GM21423 (cell line): ENCODE data around the gene RNF4.
A peak's percentile ranks its signal among the peaks of the same experiment; 100 is the strongest.
"Not testable (repeated sequence)": the region's sequence is repeated elsewhere in the genome, so short reads cannot be mapped to it uniquely, and the experiment has no call there.

ENCODE experiments used
- ATAC-seq: cut with Tn5 transposase; IDR thresholded peaks from one replicate; pipeline ENCODE4 v1.9.1; 2021; ENCODE audit warnings: mild to moderate bottlenecking, moderate library complexity; ENCODE audit not compliant: unreplicated experiment

The RNF4 gene

GRCh38 chr4:2457481-2458295, 11.2 kb upstream of the RNF4 start:
- ATAC-seq = no peak

- no peak for ATAC-seq
Measured at GRCh38 chr4:2458546-2459491, 10.1 kb upstream of the RNF4 start.

GRCh38 chr4:2459589-2460349, 9.1 kb upstream of the RNF4 start:
- ATAC-seq = no peak

GRCh38 chr4:2461246-2461960, 7.5 kb upstream of the RNF4 start:
- ATAC-seq = no peak

- ATAC-seq = peak; percentile 81
Measured at GRCh38 chr4:2462218-2462991, 6.5 kb upstream of the RNF4 start.

- ATAC-seq = no peak
Measured at GRCh38 chr4:2462992-2463762, 5.7 kb upstream of the RNF4 start.

- no peak for ATAC-seq
Measured at GRCh38 chr4:2465032-2465431, 3.9 kb upstream of the RNF4 start.

- not testable (repeated sequence) for ATAC-seq
Measured at GRCh38 chr4:2465544-2465943, 3.4 kb upstream of the RNF4 start.

- peak; percentile 49 for ATAC-seq
Measured at GRCh38 chr4:2469192-2469984, 482 bp downstream of the RNF4 start.

GRCh38 chr4:2470791-2471190, 1.9 kb downstream of the RNF4 start:
- no peak for ATAC-seq

GRCh38 chr4:2472187-2472586, 3.3 kb downstream of the RNF4 start:
- ATAC-seq = no peak

GRCh38 chr4:2478229-2478628, 9.3 kb downstream of the RNF4 start:
- ATAC-seq = no peak

- ATAC-seq = no peak
Measured at GRCh38 chr4:2480649-2481048, 11.7 kb downstream of the RNF4 start.

GRCh38 chr4:2482192-2482591, 13.3 kb downstream of the RNF4 start:
- ATAC-seq = no peak

GRCh38 chr4:2482693-2483092, 13.8 kb downstream of the RNF4 start:
- ATAC-seq = peak; percentile 49

- ATAC-seq = no peak
Measured at GRCh38 chr4:2483237-2483636, 14.3 kb downstream of the RNF4 start.

- no peak for ATAC-seq
Measured at GRCh38 chr4:2484185-2484584, 15.3 kb downstream of the RNF4 start.

GRCh38 chr4:2484993-2485392, 16.1 kb downstream of the RNF4 start:
- ATAC-seq = peak; percentile 70
